Ovary (tissue), 3 donors: ENCODE measurements around the gene LMX1B.

Source experiments
- CTCF ChIP-seq, 3 donors: fragments of 450-650 bp in 2 of 3; fragments of 200-600 bp in 1 of 3; IDR thresholded peaks; one replicate each; pipeline versions ENCODE4 v1.5.1 to v1.8.0; 2016 to 2022; ENCODE audit warnings: antibody characterized with exemption in 3 of 3, mild to moderate bottlenecking in 1 of 3
- EP300 ChIP-seq: sonication (generic); formaldehyde crosslinking; IDR thresholded peaks from one replicate; pipeline ENCODE4 v1.6.1; 2017; ENCODE audit warnings: antibody characterized with exemption
- POLR2A ChIP-seq: fragments of 450-650 bp; IDR thresholded peaks from one replicate; pipeline ENCODE4 v1.6.1; 2017; ENCODE audit warnings: antibody characterized with exemption, mild to moderate bottlenecking, moderate library complexity
- donor health status: DM: no; HTN: no; CAD: no.

- TF ChIP-seq CTCF (IDR thresholded peaks at IDR 0.05) (no peak), POLR2A (no peak), EP300 (no peak)
Observed at GRCh38 chr9:126604059-126605055, 9.4 kb upstream of the LMX1B start.
